ACHN (cell line): ENCODE measurements around the gene ZER1.

Experiments used
- DNase-seq: peaks from one replicate; pipeline ENCODE4 v3.0.0-alpha.2; 2015
- in situ Hi-C: cut with HindIII; loops from 2 replicates; pipeline ENCODE4 v1.10.0; 2017; ENCODE audit warnings: low sequenced_read_pairs, low pct_ligation_motif_present, low pct_unique_long_range_greater_than_20kb

Gene ZER1

DNA sequence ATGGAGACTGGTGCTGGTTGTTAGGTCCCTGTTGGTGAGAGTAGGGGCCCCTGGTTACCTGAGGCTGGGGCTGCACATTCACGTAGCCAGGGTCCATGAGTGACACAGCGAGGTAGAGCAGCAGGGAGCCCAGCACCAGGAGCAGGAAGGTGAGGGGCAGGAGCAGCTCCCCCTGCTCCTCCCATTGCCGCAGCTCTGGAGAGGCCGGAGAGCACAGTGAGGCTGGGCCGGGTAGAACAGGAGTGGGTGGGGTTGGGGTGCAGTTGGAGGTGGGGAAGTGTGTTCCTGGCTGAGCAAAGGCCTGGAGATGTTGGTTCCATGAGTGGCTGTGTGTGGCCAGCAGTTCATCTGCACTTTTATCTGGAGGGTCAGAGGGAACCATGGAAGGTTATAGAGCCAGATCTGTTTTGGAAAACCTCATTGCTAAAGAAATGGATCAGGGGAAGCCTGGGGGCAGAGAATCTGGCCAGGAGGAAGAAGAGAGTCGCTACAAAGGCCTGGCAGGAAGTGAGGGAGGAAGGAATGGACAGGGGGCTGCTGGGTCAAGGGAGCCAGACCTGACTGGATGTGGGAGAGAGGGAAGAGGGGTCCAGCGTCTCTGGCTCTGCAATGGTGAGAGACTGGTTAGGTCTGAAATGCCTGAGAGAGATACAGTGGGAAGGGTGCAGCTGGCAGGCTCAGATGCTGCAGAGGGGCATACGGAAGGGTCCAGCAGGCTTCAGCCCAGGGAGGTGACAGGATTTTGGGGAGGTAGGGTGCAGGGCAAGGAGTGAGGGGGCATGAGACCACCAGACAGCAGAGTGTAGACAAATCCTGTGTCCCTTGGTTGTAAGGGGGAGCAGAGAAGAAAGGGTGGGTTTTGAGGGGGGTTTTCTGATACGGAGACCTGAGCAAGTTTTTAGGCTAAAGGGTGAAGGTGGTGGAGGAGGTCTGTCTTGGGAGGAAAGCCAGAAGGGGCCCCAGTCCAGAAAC is 49.1 kb downstream of the ZER1 start:
- DNase-seq, result no peak
- in situ Hi-C loops, result no loop called here

- DNase-seq, result no peak
- in situ Hi-C loops, result no loop called here
Measured at GRCh38 chr9:128721487-128722010, 50.2 kb downstream of the ZER1 start.

DNA sequence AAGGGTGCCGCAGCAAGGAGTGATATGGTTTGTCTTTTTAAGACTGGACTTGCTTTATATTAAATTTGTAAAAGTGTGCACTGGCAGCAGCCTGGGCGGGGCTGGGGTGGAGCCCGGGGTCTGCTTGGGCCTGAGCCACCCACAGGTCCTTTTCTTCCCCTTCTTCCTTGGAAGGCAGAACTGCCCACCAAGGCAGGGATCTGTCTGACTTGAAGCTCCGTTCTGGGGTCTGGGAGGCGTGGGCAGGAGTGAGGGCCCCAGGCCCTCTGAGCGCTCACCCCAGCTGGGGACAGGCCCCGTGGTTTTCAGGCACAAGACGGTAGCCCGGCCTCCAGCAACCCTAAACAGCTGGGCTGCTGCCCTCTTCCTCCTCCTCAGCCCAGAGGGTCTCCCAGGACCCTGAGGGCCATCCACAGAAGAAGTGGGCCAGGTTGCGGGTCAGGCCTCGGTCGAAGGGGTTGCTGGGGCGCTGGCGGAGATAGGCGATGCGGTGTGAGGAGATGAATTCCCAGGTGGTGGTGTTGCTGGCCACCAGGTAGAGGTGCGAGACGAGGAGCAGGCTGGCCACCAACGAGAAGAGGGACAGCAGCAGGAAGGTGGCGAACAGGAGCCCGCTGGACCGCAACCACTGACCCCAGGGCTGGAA is 50.8 kb downstream of the ZER1 start:
- no peak for DNase-seq
- in situ Hi-C loops, result no loop called here

DNA sequence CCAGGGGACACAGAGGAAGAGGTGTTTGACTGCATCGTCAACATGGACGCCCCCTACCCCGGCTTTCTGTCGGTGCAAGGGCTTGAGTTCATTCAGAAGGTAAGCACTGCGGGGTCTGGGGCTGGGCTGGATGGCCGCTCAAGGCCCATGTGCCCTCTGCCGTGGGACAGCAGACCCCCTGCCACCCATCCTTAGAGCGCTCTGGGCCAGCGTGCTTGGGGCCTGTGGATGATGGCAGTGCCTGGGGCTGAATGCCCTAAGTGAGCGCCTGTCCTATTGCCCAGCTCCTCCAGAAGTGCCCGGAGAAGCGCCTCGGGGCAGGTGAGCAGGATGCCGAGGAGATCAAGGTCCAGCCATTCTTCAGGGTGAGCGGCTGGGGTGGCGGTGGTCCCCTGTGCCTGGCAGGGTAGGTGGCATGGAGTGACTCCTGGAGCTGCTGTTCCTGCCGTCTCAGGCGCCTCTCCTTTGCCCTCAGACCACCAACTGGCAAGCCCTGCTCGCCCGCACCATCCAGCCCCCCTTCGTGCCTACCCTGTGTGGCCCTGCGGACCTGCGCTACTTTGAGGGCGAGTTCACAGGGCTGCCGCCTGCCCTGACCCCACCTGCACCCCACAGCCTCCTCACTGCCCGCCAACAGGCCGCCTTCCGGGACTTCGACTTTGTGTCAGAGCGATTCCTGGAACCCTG is 51.7 kb downstream of the ZER1 start:
- no peak for DNase-seq
- in situ Hi-C loops, result no loop called here

GRCh38 chr9:128718475-128718874 is 53.3 kb downstream of the ZER1 start:
- in situ Hi-C loops, result no loop called here
- DNase-seq, result no peak

DNA sequence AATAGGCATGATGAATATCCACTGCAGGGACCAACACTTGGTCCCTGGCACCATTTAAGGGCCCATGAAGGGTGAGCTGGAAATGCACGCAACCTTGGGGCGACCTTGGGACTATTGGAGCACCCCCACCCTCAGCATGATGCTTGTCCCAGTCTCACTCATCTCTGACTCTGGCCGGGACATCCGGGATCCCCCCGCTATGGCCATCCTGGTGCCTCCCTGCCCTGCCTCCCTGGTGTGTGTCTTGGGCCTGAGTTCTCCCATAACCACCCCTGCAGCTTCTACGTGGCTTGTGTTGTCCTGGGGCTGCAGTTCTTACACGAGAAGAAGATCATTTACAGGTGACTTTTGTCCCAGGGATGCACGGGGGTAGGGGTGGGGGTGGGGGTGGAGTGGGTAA is 53.7 kb downstream of the ZER1 start:
- in situ Hi-C loops, result no loop called here
- DNase-seq, result no peak

DNA sequence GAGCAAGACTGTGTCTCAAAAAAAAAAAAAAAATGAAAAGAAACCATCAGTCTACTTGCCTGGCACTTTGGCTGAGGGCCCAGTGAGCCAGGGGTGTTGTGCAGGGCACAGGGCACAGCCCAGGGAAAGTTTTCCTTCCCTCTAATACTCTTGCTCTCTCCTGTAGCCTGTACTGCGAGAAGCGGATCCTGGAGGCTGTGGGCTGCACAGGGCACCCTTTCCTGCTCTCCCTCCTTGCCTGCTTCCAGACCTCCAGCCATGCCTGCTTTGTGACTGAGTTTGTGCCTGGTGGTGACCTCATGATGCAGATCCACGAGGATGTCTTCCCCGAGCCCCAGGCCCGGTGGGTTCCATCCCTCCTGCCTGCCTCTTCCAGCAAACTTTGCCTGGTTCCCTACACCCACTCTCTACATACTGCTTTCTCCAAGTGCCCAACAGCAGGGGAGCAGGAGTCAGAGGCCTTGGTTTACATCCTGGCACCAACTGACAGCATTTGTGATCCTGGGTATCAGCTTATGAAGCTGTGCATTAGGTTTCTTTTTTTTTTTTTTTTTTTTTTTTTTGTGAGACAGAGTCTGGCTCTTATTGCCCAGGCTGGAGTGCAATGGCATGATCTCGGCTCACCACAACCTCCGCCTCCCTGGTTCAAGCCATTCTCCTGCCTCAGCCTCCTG is 55.0 kb downstream of the ZER1 start:
- in situ Hi-C loops, result no loop called here
- no peak for DNase-seq

GRCh38 chr9:128715436-128715750 is 56.3 kb downstream of the ZER1 start:
- DNase-seq, result no peak
- in situ Hi-C loops, result no loop called here

GRCh38 chr9:128714586-128715435 is 56.9 kb downstream of the ZER1 start:
- in situ Hi-C loops, result no loop called here
- no peak for DNase-seq

DNA sequence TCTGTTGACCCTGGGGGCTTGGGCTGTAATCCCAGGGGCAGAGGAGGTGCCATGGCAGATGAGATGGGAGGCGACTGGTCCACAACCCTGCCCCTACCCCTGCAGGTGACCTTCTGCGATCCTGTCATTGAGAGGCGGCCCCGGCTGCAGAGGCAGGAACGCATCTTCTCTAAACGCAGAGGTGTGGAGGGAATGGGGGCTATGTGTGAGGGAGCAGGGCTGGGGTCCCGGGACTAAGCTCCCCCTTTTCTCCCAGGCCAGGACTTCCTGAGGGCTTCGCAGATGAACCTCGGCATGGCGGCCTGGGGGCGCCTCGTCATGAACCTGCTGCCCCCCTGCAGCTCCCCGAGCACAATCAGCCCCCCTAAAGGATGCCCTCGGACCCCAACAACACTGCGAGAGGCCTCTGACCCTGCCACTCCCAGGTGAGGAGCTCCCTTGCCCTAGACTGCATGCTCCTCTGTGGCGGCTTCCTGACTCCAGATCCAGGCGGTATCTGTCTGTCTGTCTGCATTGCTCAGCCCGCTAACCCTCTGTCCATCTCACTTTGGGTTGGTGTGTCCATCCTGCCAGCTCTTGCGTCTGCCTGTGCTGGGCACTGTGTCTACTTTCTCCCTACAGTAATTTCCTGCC is 57.7 kb downstream of the ZER1 start:
- in situ Hi-C loops, result no loop called here
- no peak for DNase-seq

DNA sequence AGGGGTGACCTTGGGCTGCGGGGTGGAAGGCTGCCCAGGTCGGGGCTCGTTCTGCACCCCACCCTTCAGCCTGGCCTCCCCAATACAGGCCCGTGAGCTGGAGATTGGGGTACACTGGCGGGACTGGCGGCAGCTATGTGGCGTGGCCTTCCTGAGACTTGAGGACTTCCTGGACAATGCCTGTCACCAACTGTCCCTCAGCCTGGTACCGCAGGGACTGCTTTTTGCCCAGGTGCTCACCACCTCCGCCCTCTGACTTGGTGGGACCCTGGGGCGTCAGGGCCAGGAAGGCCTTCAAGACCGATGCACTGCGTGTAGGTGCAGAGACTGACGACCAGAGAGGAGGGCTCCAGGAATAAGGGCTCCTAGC is 58.3 kb downstream of the ZER1 start:
- in situ Hi-C loops, result no loop called here
- no peak for DNase-seq

DNA sequence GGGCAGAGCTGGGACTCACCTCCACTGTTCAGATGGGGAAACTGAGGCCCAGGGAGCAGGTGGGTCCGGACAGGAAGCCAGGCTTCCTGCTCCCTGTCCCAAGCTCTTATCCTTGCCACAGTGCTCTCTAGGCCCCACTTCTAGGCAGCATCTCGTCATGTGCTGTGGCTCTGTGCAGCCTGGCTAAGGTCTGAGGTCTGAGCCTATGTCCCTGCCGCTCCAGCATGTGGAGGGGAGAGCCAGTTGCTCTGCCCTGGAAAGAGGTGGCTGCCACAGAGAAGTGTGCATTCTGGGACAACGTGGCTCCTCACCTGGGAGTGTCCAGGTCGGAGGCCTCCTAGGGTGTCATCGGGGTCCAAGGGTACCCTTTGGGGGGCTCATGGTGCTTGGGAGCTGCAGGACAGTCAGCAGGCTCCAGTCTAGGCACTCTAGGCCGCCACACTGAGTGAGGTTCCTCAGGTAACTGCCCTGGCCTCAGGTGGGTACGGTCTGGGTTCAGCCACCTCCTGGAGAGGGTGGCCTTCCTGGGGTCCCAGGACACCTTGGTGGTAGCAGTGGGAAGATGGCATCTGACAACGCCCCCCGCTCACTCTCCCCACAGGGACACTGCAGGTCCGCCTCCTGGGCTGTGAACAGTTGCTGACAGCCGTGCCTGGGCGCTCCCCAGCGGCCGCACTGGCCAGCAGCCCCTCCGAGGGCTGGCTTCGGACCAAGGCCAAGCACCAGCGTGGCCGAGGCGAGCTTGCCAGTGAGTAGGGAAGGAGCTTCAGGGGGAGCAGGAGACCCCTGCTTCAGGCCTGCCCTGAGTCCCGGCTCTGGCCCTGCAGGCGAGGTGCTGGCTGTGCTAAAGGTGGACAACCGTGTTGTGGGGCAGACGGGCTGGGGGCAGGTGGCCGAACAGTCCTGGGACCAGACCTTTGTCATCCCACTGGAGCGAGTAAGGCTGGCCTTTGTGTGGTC is 59.0 kb downstream of the ZER1 start:
- in situ Hi-C loops, result no loop called here
- no peak for DNase-seq

DNA sequence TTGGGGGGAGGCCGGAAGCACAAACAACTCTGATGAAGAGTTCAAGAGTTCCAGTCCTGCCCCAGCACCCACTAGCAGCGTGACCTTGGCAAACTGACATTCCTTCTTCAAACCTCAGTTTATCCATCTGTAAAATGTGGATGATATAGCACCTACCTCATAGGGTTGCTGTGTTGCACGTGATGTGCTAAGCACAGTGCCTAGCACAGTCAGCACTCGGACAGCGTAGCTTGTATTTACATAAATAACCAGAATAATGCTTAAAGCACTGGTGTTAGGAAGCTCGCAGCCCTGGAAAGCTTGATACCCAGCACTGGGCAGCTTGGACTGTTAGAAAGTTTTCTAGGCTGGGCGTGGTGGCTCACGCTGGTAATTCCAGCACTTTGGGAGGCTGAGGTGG is 64.3 kb downstream of the ZER1 start:
- in situ Hi-C loops, result no loop called here
- no peak for DNase-seq

- no peak for DNase-seq
Measured at GRCh38 chr9:128706671-128707381, 64.9 kb downstream of the ZER1 start.

GRCh38 chr9:128706045-128706444 is 65.7 kb downstream of the ZER1 start:
- in situ Hi-C loops, result no loop called here
- DNase-seq, result no peak

More at GRCh38 chr9:128706671-128707381, 64.9 kb downstream of the ZER1 start:
- in situ Hi-C loops, result no loop called here
